ENCODE measurements around the gene COX6A2. TPM values are rescaled to one million over a fixed set of nuclear protein-coding genes. Genes with fewer than 3 reads are reported as not detected.
A peak's percentile ranks its signal among the peaks of the same experiment; 100 is the strongest.

Gene COX6A2
- total RNA-seq, 1 donor from 2014 or later = not detected

GRCh38 chr16:31471875-31472708, 43.9 kb upstream of the COX6A2 start, which contains the start of gene TGFB1I1:
TSS of gene TGFB1I1 (plus strand) at chr16:31472152. CDS start at chr16:31472189, 37 bp downstream.
- H3K9me3 Mint-ChIP-seq (ENCODE audit: unreplicated experiment) = no peaks in the 10 kb centered on the region

GRCh38 chr16:31471241-31471874, 43.2 kb upstream of the COX6A2 start:
- peak overlapping the region; percentile 89 for H3K4me3 Mint-ChIP-seq (ENCODE audit: unreplicated experiment)
- no peaks in the 10 kb centered on the region for H3K9me3 Mint-ChIP-seq (ENCODE audit: unreplicated experiment)
- no peaks in the 10 kb centered on the region for H3K27me3 Mint-ChIP-seq (ENCODE audit: unreplicated experiment)
- DNase-seq (ENCODE audit: extremely low spot score, unreplicated experiment) = no peak
- H3K4me1 Mint-ChIP-seq (ENCODE audit: unreplicated experiment) = peaks cover 40% of the 10 kb centered on the region
- H3K27ac Mint-ChIP-seq (ENCODE audit: unreplicated experiment) = peak overlapping the region; percentile 96
- H3K36me3 Mint-ChIP-seq (ENCODE audit: unreplicated experiment) = peaks cover 19% of the 10 kb centered on the region
- no peak for TF ChIP-seq CTCF (IDR thresholded peaks at IDR 0.05)

More at GRCh38 chr16:31471875-31472708, 43.9 kb upstream of the COX6A2 start, which contains the start of gene TGFB1I1:
- TF ChIP-seq CTCF (IDR thresholded peaks at IDR 0.05) = no peak
- peak within 1 kb of the TSS; percentile 96 for H3K27ac Mint-ChIP-seq (ENCODE audit: unreplicated experiment)
- H3K36me3 Mint-ChIP-seq (ENCODE audit: unreplicated experiment) = peaks cover 17% of the 10 kb centered on the region
- no peak for DNase-seq (ENCODE audit: extremely low spot score, unreplicated experiment)
- peak within 1 kb of the TSS; percentile 89 for H3K4me3 Mint-ChIP-seq (ENCODE audit: unreplicated experiment)
- H3K27me3 Mint-ChIP-seq (ENCODE audit: unreplicated experiment) = no peaks in the 10 kb centered on the region
- peaks cover 38% of the 10 kb centered on the region for H3K4me1 Mint-ChIP-seq (ENCODE audit: unreplicated experiment)

GRCh38 chr16:31470615-31471014, 42.5 kb upstream of the COX6A2 start:
- H3K9me3 Mint-ChIP-seq (ENCODE audit: unreplicated experiment) = no peaks in the 10 kb centered on the region
- H3K36me3 Mint-ChIP-seq (ENCODE audit: unreplicated experiment) = peaks cover 16% of the 10 kb centered on the region
- peak overlapping the region; percentile 96 for H3K27ac Mint-ChIP-seq (ENCODE audit: unreplicated experiment)
- H3K4me3 Mint-ChIP-seq (ENCODE audit: unreplicated experiment) = no peak overlapping the region
- peaks cover 38% of the 10 kb centered on the region for H3K4me1 Mint-ChIP-seq (ENCODE audit: unreplicated experiment)
- TF ChIP-seq CTCF (IDR thresholded peaks at IDR 0.05) = no peak
- no peak for DNase-seq (ENCODE audit: extremely low spot score, unreplicated experiment)
- no peaks in the 10 kb centered on the region for H3K27me3 Mint-ChIP-seq (ENCODE audit: unreplicated experiment)

- Mint-ChIP-seq H3K27ac (ENCODE audit: unreplicated experiment) (no peak overlapping the region), H3K9me3 (ENCODE audit: unreplicated experiment) (no peaks in the 10 kb centered on the region)
- DNase-seq (ENCODE audit: extremely low spot score, unreplicated experiment) = no peak
These were observed 39.7 kb upstream of the COX6A2 start for GRCh38 chr16:31467858-31468257.

More at GRCh38 chr16:31467858-31468257, 39.7 kb upstream of the COX6A2 start:
- Mint-ChIP-seq H3K36me3 (ENCODE audit: unreplicated experiment) (peaks cover 21% of the 10 kb centered on the region), H3K4me1 (ENCODE audit: unreplicated experiment) (peaks cover 26% of the 10 kb centered on the region), H3K4me3 (ENCODE audit: unreplicated experiment) (no peak overlapping the region), H3K27me3 (ENCODE audit: unreplicated experiment) (no peaks in the 10 kb centered on the region)
- no peak for TF ChIP-seq CTCF (IDR thresholded peaks at IDR 0.05)
